MCF 10A (cell line): ENCODE data around the gene PARD3B. TPM values are rescaled to one million over a fixed set of nuclear protein-coding genes. Genes with fewer than 3 reads are reported as not detected.

ENCODE experiments used
- BruUV-seq: library from RNA; stranded (reverse); fragments of 400-500 nt; replicated peaks from 2 replicates; lab custom pipeline; 2021; lab: Mats Ljungman, UMichigan
- CTCF ChIA-PET: fragments of 300-600 bp; sonication (Branson Sonifier 250); formaldehyde crosslinking; extraction: SDS; loops from one replicate; lab custom pipeline; 2021; ENCODE audit warnings: antibody characterized with exemption, inconsistent platforms; lab: Yijun Ruan, JAX
- POLR2A ChIA-PET: fragments of 300-600, 350-650 bp; sonication (Branson Sonifier 250); formaldehyde crosslinking; extraction: SDS; loops from one replicate; lab custom pipeline; 2020; ENCODE audit warnings: antibody characterized with exemption, inconsistent platforms; lab: Yijun Ruan, JAX
- DNase-seq: peaks from one replicate; pipeline ENCODE4 v3.0.0-alpha.2; 2018; ENCODE audit not compliant: unreplicated experiment
- H3K27ac Mint-ChIP-seq: one replicate; pipeline ENCODE4 v1.8.0; 2022; ENCODE audit warnings: mild to moderate bottlenecking, low read depth, mixed read lengths; ENCODE audit not compliant: unreplicated experiment
- H3K27me3 Mint-ChIP-seq: one replicate; pipeline ENCODE4 v1.8.0; 2022; ENCODE audit warnings: mixed read lengths; ENCODE audit not compliant: insufficient read depth, unreplicated experiment
- H3K36me3 Mint-ChIP-seq: one replicate; pipeline ENCODE4 v1.8.0; 2022; ENCODE audit warnings: mild to moderate bottlenecking, moderate library complexity, mixed read lengths; ENCODE audit not compliant: insufficient read depth, unreplicated experiment
- H3K4me1 Mint-ChIP-seq: one replicate; pipeline ENCODE4 v1.8.0; 2022; ENCODE audit warnings: mixed read lengths; ENCODE audit not compliant: insufficient read depth, unreplicated experiment
- H3K4me3 Mint-ChIP-seq: one replicate; pipeline ENCODE4 v1.8.0; 2022; ENCODE audit warnings: mild to moderate bottlenecking, moderate library complexity, mixed read lengths; ENCODE audit not compliant: unreplicated experiment
- H3K9me3 Mint-ChIP-seq: one replicate; pipeline ENCODE4 v1.8.0; 2022; ENCODE audit warnings: mixed read lengths; ENCODE audit not compliant: unreplicated experiment
- CTCF ChIP-seq: fragments of 200-600 bp; IDR thresholded peaks from one replicate; pipeline ENCODE4 v1.8.0; 2022; ENCODE audit warnings: antibody characterized with exemption, mild to moderate bottlenecking; ENCODE audit not compliant: unreplicated experiment
- intact Hi-C: fragments of 100-400 bp; cut with micrococcal nuclease; formaldehyde crosslinking; loops from 2 replicates; pipeline ENCODE4 v1.14.1; 2022
- total RNA-seq: library from RNA; stranded (reverse); gene quantifications from 2 replicates; pipeline ENCODE4 v1.2.3, GENCODE V29; 2022

Gene PARD3B
- total RNA-seq, 1 experiment from 2014 or later = 11.6 TPM

- H3K36me3 Mint-ChIP-seq = no peaks in the 10 kb centered on the region
- POLR2A ChIA-PET = no interaction called here
- H3K4me1 Mint-ChIP-seq = no peaks in the 10 kb centered on the region
- H3K9me3 Mint-ChIP-seq = no peaks in the 10 kb centered on the region
- H3K27me3 Mint-ChIP-seq = no peaks in the 10 kb centered on the region
- intact Hi-C loops = no loop called here
- no peak for TF ChIP-seq CTCF
- no TSS peak for BruUV-seq
- H3K27ac Mint-ChIP-seq = no peak overlapping the region
- DNase-seq = no peak
- CTCF ChIA-PET = no interaction called here
- no peak overlapping the region for H3K4me3 Mint-ChIP-seq
Observed at GRCh38 chr2:205103699-205104098, 558.4 kb downstream of the PARD3B start.

- CTCF ChIA-PET = interaction anchor here (0.5 kb wide), 1 partner anchor 521 kb away, joined by 5 read pairs; no protein-coding TSS in a partner anchor
- no peaks in the 10 kb centered on the region for H3K36me3 Mint-ChIP-seq
- POLR2A ChIA-PET = no interaction called here
- BruUV-seq = no TSS peak
- no peak overlapping the region for H3K27ac Mint-ChIP-seq
- no peaks in the 10 kb centered on the region for H3K27me3 Mint-ChIP-seq
- H3K9me3 Mint-ChIP-seq = no peaks in the 10 kb centered on the region
- DNase-seq = no peak
- H3K4me3 Mint-ChIP-seq = no peak overlapping the region
- no peaks in the 10 kb centered on the region for H3K4me1 Mint-ChIP-seq
- intact Hi-C loops = no loop called here
- TF ChIP-seq CTCF = no peak
Observed at GRCh38 chr2:205107810-205108209, 562.5 kb downstream of the PARD3B start.

GRCh38 chr2:205115511-205115910, 570.2 kb downstream of the PARD3B start:
- DNase-seq = no peak
- Mint-ChIP-seq H3K4me1 (no peaks in the 10 kb centered on the region), H3K36me3 (peaks cover 10% of the 10 kb centered on the region), H3K27me3 (no peaks in the 10 kb centered on the region), H3K27ac (no peak overlapping the region), H3K4me3 (no peak overlapping the region), H3K9me3 (no peaks in the 10 kb centered on the region)
- BruUV-seq = no TSS peak
- TF ChIP-seq CTCF = no peak
- ChIA-PET CTCF (no interaction called here), POLR2A (interaction anchor here (0.6 kb wide), 1 partner anchor 532 kb away, joined by 3 read pairs; no protein-coding TSS in a partner anchor)
- intact Hi-C loops = no loop called here

- BruUV-seq = no TSS peak
- Mint-ChIP-seq H3K4me3 (no peak overlapping the region), H3K4me1 (no peaks in the 10 kb centered on the region), H3K27ac (no peak overlapping the region), H3K9me3 (no peaks in the 10 kb centered on the region), H3K27me3 (no peaks in the 10 kb centered on the region), H3K36me3 (peaks cover 10% of the 10 kb centered on the region)
- CTCF ChIA-PET = no interaction called here
- DNase-seq = no peak
- POLR2A ChIA-PET = no interaction called here
- intact Hi-C loops = no loop called here
- no peak for TF ChIP-seq CTCF
Observed at GRCh38 chr2:205117125-205117524, 571.9 kb downstream of the PARD3B start.
